NCI-H1092 (cell line): ENCODE results near the gene IMMP2L.
"Not testable (repeated sequence)": the region's sequence is repeated elsewhere in the genome, so short reads cannot be mapped to it uniquely, and the experiment has no call there.

Source experiments
- DNase-seq: peaks from one replicate; lab custom pipeline; 2025; lab: John Stamatoyannopoulos, UW

The IMMP2L gene

GRCh38 chr7:111509288-111509687, 53.0 kb downstream of the IMMP2L start:
- no peak for DNase-seq

GRCh38 chr7:111508387-111508786, 53.9 kb downstream of the IMMP2L start:
- DNase-seq: no peak

GRCh38 chr7:111505422-111505821, 56.9 kb downstream of the IMMP2L start:
- DNase-seq: not testable (repeated sequence)

GRCh38 chr7:111501799-111502198, 60.5 kb downstream of the IMMP2L start:
- not testable (repeated sequence) for DNase-seq

GRCh38 chr7:111499027-111499426, 63.3 kb downstream of the IMMP2L start:
- DNase-seq: no peak

GRCh38 chr7:111498391-111499007, 63.8 kb downstream of the IMMP2L start:
- no peak for DNase-seq

GRCh38 chr7:111495173-111495810, 67.0 kb downstream of the IMMP2L start:
- no peak for DNase-seq

- no peak for DNase-seq
These were observed 70.1 kb downstream of the IMMP2L start for GRCh38 chr7:111492234-111492633.

- DNase-seq: peak; percentile 37
These were observed 75.7 kb downstream of the IMMP2L start for GRCh38 chr7:111486472-111487142.

GRCh38 chr7:111485701-111486380, 76.5 kb downstream of the IMMP2L start:
- no peak for DNase-seq

- DNase-seq: no peak
These were observed 79.2 kb downstream of the IMMP2L start for GRCh38 chr7:111483078-111483477.

- DNase-seq: no peak
These were observed 84.6 kb downstream of the IMMP2L start for GRCh38 chr7:111477462-111478225.

GRCh38 chr7:111476586-111477293, 85.6 kb downstream of the IMMP2L start:
- DNase-seq: no peak

GRCh38 chr7:111475959-111476358, 86.3 kb downstream of the IMMP2L start:
- no peak for DNase-seq

- no peak for DNase-seq
These were observed 86.9 kb downstream of the IMMP2L start for GRCh38 chr7:111475419-111475748.

- no peak for DNase-seq
These were observed 87.4 kb downstream of the IMMP2L start for GRCh38 chr7:111474723-111475418.

GRCh38 chr7:111473449-111474198, 88.7 kb downstream of the IMMP2L start:
- DNase-seq: no peak

- no peak for DNase-seq
These were observed 91.3 kb downstream of the IMMP2L start for GRCh38 chr7:111470998-111471397.

- not testable (repeated sequence) for DNase-seq
These were observed 92.4 kb downstream of the IMMP2L start for GRCh38 chr7:111469894-111470293.

- DNase-seq: not testable (repeated sequence)
These were observed 96.5 kb downstream of the IMMP2L start for GRCh38 chr7:111465774-111466173.
